Spleen (tissue), 11 donors: Measurements from ENCODE around the gene MMP14. TPM values are rescaled to one million over a fixed set of nuclear protein-coding genes. Genes with fewer than 3 reads are reported as not detected.
"Not testable (repeated sequence)": the region's sequence is repeated elsewhere in the genome, so short reads cannot be mapped to it uniquely, and the experiment has no call there.

Experiments
- DNase-seq: peaks from one replicate; pipeline ENCODE4 v3.0.0-alpha.2; 2020
- H3K27ac ChIP-seq, 8 donors: fragments of 200-600 bp; sonication (generic) in 7 of 8; 1 replicate in 4 of 8; 2 replicates in 4 of 8; pipeline versions ENCODE4 v1.5.0 to v1.8.0; 2016 to 2021; ENCODE audit warnings: inconsistent platforms in 4 of 8, mild to moderate bottlenecking in 4 of 8, moderate library complexity in 1 of 8
- H3K27me3 ChIP-seq, 7 donors: fragments of 200-600 bp; sonication (generic) in 6 of 7; replicated peaks in 1 of 7; 1 replicate in 4 of 7; 2 replicates in 3 of 7; pipeline versions ENCODE4 v1.5.0 to v1.8.0; 2016 to 2021; ENCODE audit warnings: inconsistent platforms in 3 of 7, mild to moderate bottlenecking in 1 of 7
- H3K36me3 ChIP-seq, 6 donors: fragments of 200-600 bp; sonication (generic) in 5 of 6; 1 replicate in 4 of 6; 2 replicates in 2 of 6; pipeline versions ENCODE4 v1.5.0 to v1.8.0; 2016 to 2021; ENCODE audit warnings: inconsistent platforms in 2 of 6
- H3K4me1 ChIP-seq, 6 donors: fragments of 200-600 bp; sonication (generic) in 5 of 6; 1 replicate in 3 of 6; 2 replicates in 3 of 6; pipeline versions ENCODE4 v1.5.0 to v1.8.0; 2016 to 2021; ENCODE audit warnings: inconsistent platforms in 3 of 6
- H3K4me3 ChIP-seq, 8 donors: fragments of 200-600 bp; sonication (generic) in 7 of 8; 1 replicate in 4 of 8; 2 replicates in 4 of 8; pipeline versions ENCODE4 v1.5.0 to v1.8.0; 2016 to 2021; ENCODE audit warnings: inconsistent platforms in 4 of 8, mild to moderate bottlenecking in 4 of 8, moderate library complexity in 2 of 8
- H3K9me3 ChIP-seq, 8 donors: fragments of 200-600 bp; sonication (generic) in 7 of 8; 1 replicate in 4 of 8; 2 replicates in 4 of 8; pipeline versions ENCODE4 v1.5.0 to v1.8.0; 2016 to 2021; ENCODE audit warnings: inconsistent platforms in 4 of 8
- CTCF ChIP-seq, 11 experiments: fragments of 200-600 bp in 7 of 11; fragments of 450-650 bp in 4 of 11; sonication (generic) in 4 of 11; IDR thresholded peaks in 8 of 11; conservative IDR thresholded peaks in 3 of 11; 1 replicate in 7 of 11; 2 replicates in 4 of 11; pipeline versions ENCODE4 v1.4.0 to v1.8.0; 2016 to 2021; ENCODE audit warnings: antibody characterized with exemption in 11 of 11, inconsistent platforms in 4 of 11, mild to moderate bottlenecking in 1 of 11
- POLR2A ChIP-seq, 3 donors: fragments of 450-650 bp; IDR thresholded peaks; one replicate each; pipeline ENCODE4 v1.5.1; 2017; ENCODE audit warnings: antibody characterized with exemption in 3 of 3, mild to moderate bottlenecking in 1 of 3
- POLR2AphosphoS5 ChIP-seq, 3 donors: sonication (generic); formaldehyde crosslinking; IDR thresholded peaks; one replicate each; pipeline ENCODE4 v1.5.1; 2017; ENCODE audit warnings: antibody characterized with exemption in 3 of 3
- WGBS, 5 donors: extraction: QIAGEN DNeasy Blood & Tissue Kit in 3 of 5; methylation state at CpG; one replicate each; pipeline versions ENCODE4 v1.1.5 to v1.1.7; 2013 to 2018; 5-methylcytosine and 5-hydroxymethylcytosine counted together
- intact Hi-C: fragments of 100-400 bp; cut with DNase I; formaldehyde crosslinking; loops from one replicate; pipeline ENCODE4 v1.15.0; 2023; ENCODE audit warnings: low total_unique reads
- polyA plus RNA-seq, 3 donors: library from polyadenylated mRNA; stranded (reverse); fragments of 200-250 nt; gene quantifications; one replicate each; pipeline ENCODE4 v1.2.1, GENCODE V29; 2013
- total RNA-seq, 7 donors: library from RNA; depleted of rRNA in 3 of 7; stranded (reverse); fragments of >200 nt in 3 of 7; fragmentation: NEBNext Ultra II Directional in 4 of 7; extraction: Animal tissue kit (Norgen Biotek cat#: 25700) in 4 of 7; gene quantifications; one replicate each; pipeline versions ENCODE4 v1.1.0 to v1.2.1, GENCODE V29; 2016 to 2021
- donor health status: healthy with polysubstance abuse.
- donor health status: DM: no; HTN: no; CAD: no; lungs with moderate emphysema.
- donor health status: DM: no; HTN: no; CAD: no.
- donor health status: Bipolar disorder and iron deficiency.
- donor health status: healthy.
- donor health status: DM: no; HTN: no; CAD: no.
- donor health status: DM: yes; HTN: yes; CAD: no.

Gene MMP14
- total and polyA plus RNA-seq, 10 donors, result 6.6 to 126 (median 60.9) TPM

GRCh38 chr14:22850944-22851764 lies 14.8 kb downstream of the MMP14 start:
- TF ChIP-seq POLR2A (IDR thresholded peaks at IDR 0.05) (no peak), POLR2AphosphoS5 (IDR thresholded peaks at IDR 0.05) (peak; percentile 54 to 63 (median 62)), CTCF (IDR thresholded peaks at IDR 0.05 in 8 of 11, conservative IDR thresholded peaks at IDR 0.05 in 3 of 11) (no peak)
- intact Hi-C loops, result loop anchor here (10.0 kb wide), 2 partner anchors 76 to 276 kb away; no protein-coding TSS in a partner anchor
- peaks cover 0 to 11% (median 0%) of the 10 kb centered on the region in 6 donors for H3K36me3 ChIP-seq
- H3K27ac ChIP-seq, result peak overlapping the region; percentile 60 to 82 (median 74)
- DNase-seq, result peak; percentile 76
- H3K4me1 ChIP-seq, result peaks cover 21 to 74% (median 56%) of the 10 kb centered on the region in 6 donors
- 41 to 67% (median 52%) methylated on average over 9 of the region's 9 CpGs for WGBS, 5 donors
- peaks cover 0 to 21% (median 0%) of the 10 kb centered on the region in 7 donors for H3K27me3 ChIP-seq
- H3K9me3 ChIP-seq, result no peaks in the 10 kb centered on the region
- H3K4me3 ChIP-seq, result no peak overlapping the region

- intact Hi-C loops, result loop anchor here (2.0 to 10.0 kb wide), 3 partner anchors 29 to 277 kb away; no protein-coding TSS in a partner anchor
- not testable (repeated sequence) for DNase-seq, H3K36me3 ChIP-seq, H3K4me3 ChIP-seq, H3K9me3 ChIP-seq
- peaks cover 0 to 15% (median 0%) of the 10 kb centered on the region in 7 donors for H3K27me3 ChIP-seq
- WGBS, 5 donors, result 73 to 87% (median 84%) methylated on average over 10 to 12 of the region's 12 CpGs
- H3K27ac ChIP-seq, result peak overlapping the region in 5 of 8 donors; percentile 61 to 81 (median 77)
- H3K4me1 ChIP-seq, result peaks cover 21 to 63% (median 48%) of the 10 kb centered on the region in 6 donors
Observed at GRCh38 chr14:22852178-22852577, 15.8 kb downstream of the MMP14 start.

- intact Hi-C loops, result loop anchor here (2.0 to 10.0 kb wide), 3 partner anchors 30 to 278 kb away; no protein-coding TSS in a partner anchor
- no peak overlapping the region for H3K4me3 ChIP-seq
- H3K27me3 ChIP-seq, result peaks cover 0 to 16% (median 0%) of the 10 kb centered on the region in 7 donors
- TF ChIP-seq CTCF (IDR thresholded peaks at IDR 0.05 in 8 of 11, conservative IDR thresholded peaks at IDR 0.05 in 3 of 11) (no peak), POLR2A (IDR thresholded peaks at IDR 0.05) (no peak), POLR2AphosphoS5 (IDR thresholded peaks at IDR 0.05) (no peak)
- no peak for DNase-seq
- H3K36me3 ChIP-seq, result no peaks in the 10 kb centered on the region
- 77 to 94% (median 81%) methylated on average over 2 of the region's 2 CpGs for WGBS, 5 donors
- H3K4me1 ChIP-seq, result peaks cover 21 to 59% (median 44%) of the 10 kb centered on the region in 6 donors
- H3K9me3 ChIP-seq, result peaks cover 0 to 4% (median 0%) of the 10 kb centered on the region in 8 donors
- H3K27ac ChIP-seq, result peak overlapping the region in 3 of 8 donors; percentile 75 to 83 (median 78)
Observed at GRCh38 chr14:22852599-22852939, 16.2 kb downstream of the MMP14 start.

- H3K9me3 ChIP-seq, result peaks cover 0 to 4% (median 0%) of the 10 kb centered on the region in 8 donors
- 1 to 2% (median 1%) methylated on average over 15 to 20 of the region's 20 CpGs for WGBS, 5 donors
- H3K27ac ChIP-seq, result peak overlapping the region in 6 of 8 donors; percentile 60 to 83 (median 74)
- peak overlapping the region; percentile 12 to 68 (median 24) for H3K4me3 ChIP-seq
- intact Hi-C loops, result loop anchor here (2.0 to 10.0 kb wide), 3 partner anchors 30 to 278 kb away; no protein-coding TSS in a partner anchor
- H3K27me3 ChIP-seq, result peaks cover 0 to 16% (median 0%) of the 10 kb centered on the region in 7 donors
- H3K4me1 ChIP-seq, result peaks cover 18 to 56% (median 39%) of the 10 kb centered on the region in 6 donors
- TF ChIP-seq CTCF (IDR thresholded peaks at IDR 0.05 in 8 of 11, conservative IDR thresholded peaks at IDR 0.05 in 3 of 11), result peak; percentile 91 to 99 (median 97)
- peak; percentile 56 to 71 (median 65) for TF ChIP-seq POLR2AphosphoS5 (IDR thresholded peaks at IDR 0.05)
- no peak for TF ChIP-seq POLR2A (IDR thresholded peaks at IDR 0.05)
- no peaks in the 10 kb centered on the region for H3K36me3 ChIP-seq
- peak; percentile 96 for DNase-seq
Observed at GRCh38 chr14:22852940-22853767, 16.8 kb downstream of the MMP14 start.

- intact Hi-C loops, result loop anchor here (10.0 kb wide), 2 partner anchors 79 to 279 kb away; no protein-coding TSS in a partner anchor
- not testable (repeated sequence) for H3K36me3 ChIP-seq, H3K27ac ChIP-seq, H3K9me3 ChIP-seq, H3K4me3 ChIP-seq, DNase-seq
- Histone ChIP-seq H3K27me3 (peaks cover 0 to 25% (median 0%) of the 10 kb centered on the region in 7 donors), H3K4me1 (peaks cover 15 to 56% (median 29%) of the 10 kb centered on the region in 6 donors)
- 95 to 99% (median 96%) methylated on average over 11 of the region's 11 CpGs for WGBS, 5 donors
Observed at GRCh38 chr14:22854296-22854695, 17.9 kb downstream of the MMP14 start.
